ENCODE measurements around the gene RAB17.

RAB17 gene

DNA sequence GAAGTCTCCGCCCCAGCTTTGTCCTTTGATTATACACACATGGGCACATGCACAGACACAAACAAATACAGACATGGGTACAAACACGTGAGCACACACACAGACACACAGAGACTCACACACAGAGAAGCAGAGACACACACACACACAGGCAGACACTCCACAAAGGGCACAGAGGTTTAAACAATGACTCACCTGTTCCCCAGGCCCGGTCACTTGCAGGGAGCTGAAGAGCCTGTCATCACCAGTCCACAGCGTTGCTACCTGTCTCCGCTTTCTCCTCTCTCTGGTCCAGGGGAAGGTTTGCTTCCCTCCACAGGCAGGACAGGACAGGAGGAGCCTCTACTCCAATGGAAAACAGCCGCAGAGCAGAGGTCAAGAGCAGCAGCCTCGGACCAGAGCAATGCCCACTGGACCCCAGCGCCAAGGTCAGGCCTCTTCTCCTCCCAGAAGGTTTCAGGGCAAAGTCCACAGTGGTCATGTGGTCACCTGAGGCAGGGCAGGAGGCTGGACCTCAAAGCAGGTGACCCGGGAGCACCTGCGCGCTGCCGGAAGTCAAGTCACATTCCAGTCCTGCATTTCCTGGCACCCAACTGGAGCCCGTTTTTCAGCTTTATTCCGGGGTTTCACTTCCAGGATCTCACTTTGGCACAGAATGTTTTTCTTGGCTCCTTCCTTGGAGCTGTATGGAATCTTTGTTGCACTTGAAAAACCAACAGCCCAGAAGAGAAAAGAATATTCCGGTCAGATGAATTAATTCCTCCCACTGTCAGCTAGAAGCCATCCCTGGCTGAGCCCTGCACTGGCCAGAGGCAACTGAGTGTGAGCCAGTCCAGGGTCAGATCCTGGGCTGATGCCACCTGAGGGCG is at the start of gene RAB17:
RAB17 (minus strand) TSS at position 463 of the 869 bp plus-strand sequence. CDS start 4,580 bp downstream, outside the sequence.
- peak; percentile 7 for DNase-seq

GRCh38 chr2:237639836-237640220 is 49.3 kb upstream of the RAB17 start:
- DNase-seq = no peak

- no peak for DNase-seq
Observed at GRCh38 chr2:237639052-237639835, 48.7 kb upstream of the RAB17 start.

DNA sequence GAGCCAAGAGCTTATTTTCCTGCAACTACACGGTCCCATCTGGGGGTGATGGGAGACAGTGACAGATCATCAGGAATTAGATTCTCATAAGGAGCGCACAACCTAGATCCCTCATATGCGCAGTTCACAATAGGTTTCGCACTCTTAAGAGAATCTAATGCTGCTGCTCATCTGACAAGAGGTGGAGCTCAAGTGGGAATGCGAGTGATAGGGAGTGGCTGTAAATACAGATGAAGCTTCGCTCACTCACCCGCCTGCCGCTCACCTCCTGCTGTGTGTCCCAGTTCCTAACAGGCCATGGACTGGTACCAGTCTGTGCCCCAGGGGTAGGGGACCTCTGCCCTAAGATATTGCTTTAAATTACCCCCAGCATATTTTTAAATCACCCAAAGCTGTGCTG is 47.6 kb upstream of the RAB17 start:
- no peak for DNase-seq

DNA sequence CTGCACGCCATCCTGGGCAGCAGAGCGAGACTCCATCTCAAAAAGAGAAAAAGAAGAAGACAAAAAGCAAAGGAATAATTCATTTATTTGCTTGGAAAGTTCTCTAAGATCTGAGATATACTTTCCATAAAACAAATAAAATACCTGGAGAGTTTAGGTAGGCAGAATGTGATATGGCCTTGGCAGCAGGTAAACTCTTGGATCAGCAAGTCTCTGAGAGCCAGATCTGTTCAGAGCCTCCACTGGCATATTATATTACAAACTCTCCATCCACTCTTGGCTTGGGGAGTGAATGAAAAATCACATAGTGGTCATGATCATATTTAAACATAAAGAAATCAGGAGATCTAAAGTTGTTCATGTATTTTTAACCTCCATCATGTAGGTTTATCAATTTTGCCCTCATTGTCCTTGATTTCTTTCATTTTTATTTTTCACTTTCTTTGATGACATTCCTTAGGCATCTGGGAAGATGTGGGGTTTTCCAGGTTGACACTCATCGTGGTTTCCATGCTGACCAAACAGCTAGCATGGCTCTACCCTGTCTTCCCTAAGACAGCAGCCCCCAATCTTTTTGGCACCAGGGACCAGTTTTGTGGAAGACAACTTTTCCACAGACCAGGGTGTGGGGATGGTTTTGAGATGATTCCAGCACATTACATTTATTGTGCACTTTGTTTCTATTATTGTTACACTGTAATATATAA is 47.0 kb upstream of the RAB17 start:
- DNase-seq = no peak

DNA sequence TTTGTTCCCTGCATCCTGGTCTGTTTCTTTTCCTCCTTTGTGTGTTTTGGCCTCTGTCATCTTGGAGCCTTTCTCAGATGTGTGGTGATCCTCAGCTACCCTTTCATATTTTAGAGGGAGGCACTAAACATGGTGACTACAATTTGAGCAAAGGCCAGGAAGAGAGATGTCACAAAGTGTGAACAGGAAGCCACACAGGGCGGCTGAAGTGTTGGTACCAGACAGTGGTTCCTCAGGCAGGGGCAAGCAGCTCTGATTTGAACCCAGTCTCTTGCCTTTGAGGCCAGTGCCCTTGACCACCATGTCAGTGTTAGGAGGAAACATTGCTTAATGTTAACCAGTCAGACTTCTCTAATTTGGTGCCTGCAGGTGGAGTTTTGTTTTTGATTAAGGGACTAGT is 46.0 kb upstream of the RAB17 start:
- no peak for DNase-seq

DNA sequence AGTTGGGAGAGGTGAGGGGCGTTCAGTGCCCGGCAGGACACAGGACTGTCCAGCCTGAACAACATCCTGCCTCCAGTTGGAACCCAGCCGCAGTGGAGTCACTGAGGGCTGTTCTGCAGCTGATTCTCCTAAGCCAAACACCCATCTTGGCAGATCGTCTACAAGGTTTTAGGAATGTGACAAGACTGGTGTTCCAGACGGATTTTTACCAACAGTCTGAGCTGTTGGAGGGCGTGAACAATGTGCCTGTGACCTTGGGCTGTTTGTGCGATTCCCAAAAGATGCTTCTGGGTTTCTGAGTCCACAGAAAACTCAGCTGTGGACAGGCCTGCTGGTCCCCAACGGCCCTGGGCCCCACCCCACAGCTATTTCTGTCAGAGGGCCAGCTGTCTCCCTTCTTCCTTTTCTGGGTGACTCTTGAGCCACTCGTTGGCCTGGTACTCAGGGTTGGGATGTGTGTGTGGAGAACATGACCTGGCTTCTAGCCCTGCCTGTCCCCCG is 42.6 kb upstream of the RAB17 start:
- DNase-seq = no peak

- no peak for DNase-seq
Observed at GRCh38 chr2:237631801-237632585, 41.5 kb upstream of the RAB17 start.

- DNase-seq = no peak
Observed at GRCh38 chr2:237631007-237631785, 40.7 kb upstream of the RAB17 start.

GRCh38 chr2:237630216-237631000 is 39.9 kb upstream of the RAB17 start:
- no peak for DNase-seq

DNA sequence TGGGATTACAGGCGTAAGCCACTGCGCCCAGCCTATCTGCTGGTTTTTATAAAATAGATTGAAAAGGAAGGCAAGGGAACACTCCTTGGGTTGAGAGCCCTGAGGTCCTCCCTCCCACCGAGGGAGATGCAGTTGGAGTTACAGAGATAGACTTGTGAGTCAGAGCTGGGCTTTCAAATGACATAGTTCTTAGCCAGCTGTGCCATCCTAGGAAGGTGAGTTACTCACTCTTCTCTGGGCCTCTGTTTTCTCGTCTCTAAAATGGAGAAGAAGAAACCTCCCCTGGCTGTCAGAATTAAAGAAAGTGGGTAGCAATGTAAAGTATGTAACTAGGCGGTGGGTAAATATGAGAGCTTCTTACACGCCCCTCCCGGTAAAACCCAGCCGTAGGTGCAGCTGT is 39.2 kb upstream of the RAB17 start:
- no peak for DNase-seq

- DNase-seq = no peak
Observed at GRCh38 chr2:237629188-237629534, 38.6 kb upstream of the RAB17 start.

DNA sequence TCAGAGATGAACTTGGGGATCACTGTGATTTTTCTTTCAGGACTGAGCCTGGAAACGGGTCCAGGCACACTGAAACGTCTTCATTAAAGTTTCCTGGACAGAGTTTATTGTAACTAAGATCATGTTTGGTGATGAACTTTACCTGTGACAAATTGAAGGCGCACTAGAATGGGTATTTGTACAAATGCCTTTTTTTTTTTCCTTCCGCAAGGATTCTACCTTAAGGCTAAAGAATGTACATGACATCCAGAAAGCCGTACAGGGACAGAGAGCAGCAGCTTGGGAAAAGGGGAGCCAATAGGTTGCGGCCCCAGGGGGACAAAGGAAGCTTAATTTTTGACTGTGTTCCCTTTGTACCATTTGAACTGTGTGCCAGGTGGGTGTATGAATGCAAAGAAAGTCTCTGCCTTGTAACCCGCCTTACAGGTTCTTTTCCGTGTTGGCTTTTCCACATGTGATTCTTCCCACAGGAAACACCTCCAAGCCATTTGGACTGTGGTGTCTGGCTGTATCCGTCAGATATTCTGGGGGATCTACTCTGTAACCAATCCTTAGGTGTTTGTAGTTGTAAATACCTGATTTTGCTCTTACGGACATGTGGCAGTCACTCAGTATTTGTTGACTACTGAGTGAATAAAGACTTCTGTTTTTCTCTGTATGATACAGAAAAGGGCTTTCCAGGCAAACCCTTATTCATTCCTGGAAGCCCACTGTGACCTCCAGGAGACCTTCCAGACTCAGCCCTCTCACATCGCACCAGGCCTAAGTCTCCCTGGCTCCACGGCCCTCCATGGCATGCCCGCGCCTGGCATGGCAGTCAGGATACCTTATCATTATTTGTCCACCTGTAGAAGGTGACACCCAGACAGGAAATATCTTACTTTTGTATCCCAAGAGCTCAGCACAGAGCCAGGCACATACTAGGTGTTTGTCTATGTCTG is 38.0 kb upstream of the RAB17 start:
- DNase-seq = no peak

- DNase-seq = peak; percentile 20
Observed at GRCh38 chr2:237627441-237628246, 37.1 kb upstream of the RAB17 start, which contains the start of gene LRRFIP1. LRRFIP1 (plus strand) TSS chr2:237627587; CDS start chr2:237627645, 58 bp downstream.

DNA sequence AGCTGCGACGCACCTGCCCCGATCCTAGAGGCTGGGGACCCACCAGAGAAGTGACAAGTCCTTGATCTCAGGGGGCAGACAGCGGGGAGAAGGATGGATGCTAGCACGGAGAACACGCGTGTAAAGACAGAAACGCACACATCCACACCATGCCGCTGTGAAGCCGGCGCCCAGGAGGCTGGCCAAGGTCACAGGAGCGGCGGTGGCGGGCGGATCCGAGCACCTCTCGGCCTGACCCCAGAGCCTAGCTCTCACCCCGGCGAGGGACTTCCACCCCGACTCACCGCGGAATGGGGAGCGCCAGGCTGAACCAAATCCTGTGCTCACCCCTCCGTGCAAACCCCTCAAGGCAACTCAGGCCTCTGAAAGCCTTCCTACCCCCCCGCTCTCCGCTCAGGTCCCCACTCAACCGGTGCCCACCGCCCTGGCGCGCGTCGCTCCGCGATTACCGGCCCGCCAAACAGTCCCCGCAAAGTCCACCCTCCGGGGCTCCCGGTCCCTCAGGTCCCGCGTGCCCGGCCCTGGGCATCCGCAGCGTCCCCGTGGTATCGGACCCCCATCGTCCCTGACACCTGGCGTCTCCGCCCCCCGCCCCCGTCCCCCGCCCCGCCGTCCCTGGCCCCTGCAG is 36.4 kb upstream of the RAB17 start:
- DNase-seq = no peak

DNA sequence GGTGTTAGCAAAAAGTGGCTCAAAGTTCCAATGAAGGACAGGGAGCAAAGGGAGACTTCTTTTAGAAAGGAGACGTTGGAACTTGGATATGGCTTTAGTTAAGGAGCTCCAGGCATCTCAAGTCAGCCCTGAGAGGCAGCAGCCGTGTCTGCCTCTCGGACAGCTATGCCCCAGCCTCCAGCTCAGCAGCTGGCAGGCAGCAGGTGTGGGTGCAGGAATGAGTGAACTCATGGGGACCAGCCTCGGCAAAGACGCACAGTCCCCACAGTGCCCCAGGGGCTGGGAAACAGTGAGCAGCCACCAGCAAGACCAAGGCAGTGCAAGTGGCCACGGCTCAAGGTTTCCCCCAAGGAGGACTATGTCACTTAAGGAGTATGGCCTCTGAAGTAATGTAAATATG is 35.2 kb upstream of the RAB17 start:
- no peak for DNase-seq

GRCh38 chr2:237625216-237625705 is 34.7 kb upstream of the RAB17 start:
- DNase-seq = no peak

- no peak for DNase-seq
Observed at GRCh38 chr2:237624565-237624964, 34.0 kb upstream of the RAB17 start.

Measured in NCI-H345 (cell line).